GM21360 (cell line): Measurements from ENCODE around the gene LANCL2.

Experiments used
- ATAC-seq: cut with Tn5 transposase; IDR thresholded peaks from one replicate; pipeline ENCODE4 v1.9.1; 2021; ENCODE audit warnings: mild to moderate bottlenecking, moderate library complexity; ENCODE audit not compliant: unreplicated experiment

LANCL2 gene

DNA sequence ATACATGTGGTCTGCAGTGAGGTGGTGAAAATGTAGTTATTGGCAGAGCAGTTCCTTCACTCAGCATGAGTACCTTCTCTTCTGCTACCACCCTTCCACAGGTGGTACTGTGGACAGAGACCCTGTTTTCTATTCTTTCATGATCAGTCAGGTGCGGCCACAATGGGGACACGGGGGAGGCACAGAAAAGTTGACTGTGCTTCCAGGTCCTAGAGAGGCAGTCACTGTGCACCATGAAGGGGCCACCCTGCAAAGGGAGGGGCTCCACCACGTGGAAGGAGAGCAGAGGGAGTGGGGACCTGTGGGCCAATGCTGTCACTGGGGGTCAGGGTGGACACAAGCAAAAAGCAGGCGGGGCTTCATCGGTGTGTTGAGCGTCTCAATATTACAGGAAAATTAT, 3.6 kb upstream of the LANCL2 start:
- no peak for ATAC-seq

DNA sequence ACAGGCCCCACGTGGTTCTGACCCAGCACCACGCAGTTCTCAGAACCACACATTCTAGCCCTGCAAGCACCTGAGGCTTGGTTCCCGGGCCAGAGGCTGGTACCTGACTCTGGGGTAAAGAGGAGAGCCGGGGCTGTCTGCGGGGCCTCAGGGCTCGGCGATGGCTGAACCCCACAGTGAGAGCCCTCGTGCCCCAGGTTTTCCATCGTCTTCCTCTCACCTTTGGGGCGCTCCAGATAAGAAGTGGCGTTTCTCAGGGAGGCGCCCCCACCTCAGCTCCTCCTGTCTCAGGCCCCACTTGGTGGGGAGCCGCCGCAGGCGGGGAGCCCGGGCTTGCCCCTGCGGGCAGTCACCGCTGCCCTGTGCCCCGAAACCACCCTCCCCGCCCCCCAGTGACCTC, 2.2 kb upstream of the LANCL2 start:
- no peak for ATAC-seq

DNA sequence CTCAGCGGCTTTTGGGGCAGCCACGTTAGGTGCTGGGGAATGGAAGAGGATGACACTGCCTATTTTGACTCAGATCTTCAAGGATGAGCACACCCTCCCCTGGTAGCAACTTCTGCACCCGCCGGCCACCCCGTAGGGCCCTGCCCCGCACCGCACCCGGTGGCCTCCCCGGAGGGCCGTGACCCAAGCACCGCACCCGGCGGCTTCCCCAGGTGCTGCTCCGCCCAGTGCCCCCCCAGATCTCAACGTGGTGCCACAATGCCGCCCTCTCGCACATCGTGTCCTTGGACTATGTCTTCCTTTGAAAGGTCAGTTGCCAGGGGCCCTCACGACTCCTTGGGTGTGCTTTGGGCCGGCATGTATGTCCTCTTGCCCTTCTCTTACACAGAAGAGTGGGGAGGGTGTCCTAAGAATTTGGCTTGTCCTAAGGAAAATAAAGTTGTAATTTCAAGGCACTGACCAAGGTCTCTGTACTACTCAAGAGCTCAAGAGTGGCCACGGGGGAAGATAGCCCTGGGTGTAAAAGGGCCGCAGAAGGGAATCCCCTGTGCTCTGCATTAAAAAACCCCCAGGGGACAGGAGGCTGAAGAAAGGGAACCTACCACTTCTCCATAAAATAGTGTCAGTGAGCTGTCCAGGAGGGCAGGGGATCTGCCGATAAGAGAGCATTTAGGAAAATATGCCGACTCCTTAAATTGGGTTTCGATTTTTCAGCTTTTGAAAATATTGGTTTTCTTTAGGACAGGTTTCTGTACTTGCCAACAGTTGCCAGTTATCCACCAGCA, 1.6 kb upstream of the LANCL2 start:
- no peak for ATAC-seq

DNA sequence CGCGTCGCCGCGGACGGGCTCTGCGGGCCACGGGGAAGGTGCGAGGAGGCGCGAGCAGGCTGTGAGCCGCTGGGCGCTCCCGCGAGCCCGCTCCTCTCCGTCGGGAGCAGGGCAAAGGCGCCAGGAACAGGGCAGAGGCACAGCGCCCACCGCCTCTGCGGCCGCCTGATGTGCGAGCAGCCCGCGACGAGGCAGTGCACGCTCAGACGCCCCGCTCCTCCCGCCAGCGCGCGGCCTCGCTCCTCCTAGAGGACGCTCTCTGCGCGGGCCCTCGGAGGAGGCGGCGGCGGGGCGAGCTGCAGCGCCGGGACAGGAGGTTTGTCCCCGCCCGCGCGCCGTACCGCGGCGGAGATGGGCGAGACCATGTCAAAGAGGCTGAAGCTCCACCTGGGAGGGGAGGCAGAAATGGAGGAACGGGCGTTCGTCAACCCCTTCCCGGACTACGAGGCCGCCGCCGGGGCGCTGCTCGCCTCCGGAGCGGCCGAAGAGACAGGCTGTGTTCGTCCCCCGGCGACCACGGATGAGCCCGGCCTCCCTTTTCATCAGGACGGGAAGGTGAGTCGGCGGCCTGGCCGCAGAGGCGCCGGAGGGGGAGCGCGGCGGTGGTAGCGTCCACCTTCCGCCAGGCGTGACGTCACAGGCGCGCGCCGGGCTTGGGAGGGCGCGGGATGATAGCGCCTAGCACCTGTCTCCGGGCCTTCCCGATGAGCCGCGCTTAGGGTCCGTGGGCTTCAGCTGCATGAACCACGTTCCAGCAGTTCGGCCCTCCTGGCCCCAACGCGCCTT, 731 bp downstream of the LANCL2 start:
- ATAC-seq, result peak; percentile 82

DNA sequence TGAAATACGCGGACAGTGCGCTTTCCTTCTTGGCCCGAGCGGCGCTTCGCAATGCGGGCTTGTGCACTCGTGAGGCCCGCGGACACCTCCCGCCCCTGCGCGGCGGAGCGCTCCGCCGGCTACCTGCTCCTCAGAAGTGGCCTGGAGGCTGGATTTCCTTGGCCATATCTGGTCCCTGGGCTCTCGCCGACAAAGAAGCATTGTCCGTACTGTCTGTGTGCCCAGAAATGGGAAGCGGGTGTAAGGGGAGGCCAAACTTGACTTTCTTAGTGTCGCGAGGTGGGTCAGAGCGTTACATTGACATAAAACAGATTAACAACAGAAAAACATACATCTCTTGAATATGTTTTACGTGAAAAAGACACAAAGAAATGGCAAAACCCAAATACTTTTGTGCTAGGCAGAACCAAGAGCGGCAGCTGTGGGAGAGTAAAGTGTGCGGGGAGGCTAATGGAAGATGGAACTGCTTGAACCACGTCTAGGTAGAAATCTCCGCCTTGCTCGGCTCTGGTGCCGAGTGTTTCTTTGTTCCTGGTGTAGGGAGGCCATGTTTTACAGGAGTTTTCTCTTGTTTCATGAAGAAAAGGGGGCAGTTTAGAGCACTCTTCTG, 1.4 kb downstream of the LANCL2 start:
- ATAC-seq, result peak; percentile 12

DNA sequence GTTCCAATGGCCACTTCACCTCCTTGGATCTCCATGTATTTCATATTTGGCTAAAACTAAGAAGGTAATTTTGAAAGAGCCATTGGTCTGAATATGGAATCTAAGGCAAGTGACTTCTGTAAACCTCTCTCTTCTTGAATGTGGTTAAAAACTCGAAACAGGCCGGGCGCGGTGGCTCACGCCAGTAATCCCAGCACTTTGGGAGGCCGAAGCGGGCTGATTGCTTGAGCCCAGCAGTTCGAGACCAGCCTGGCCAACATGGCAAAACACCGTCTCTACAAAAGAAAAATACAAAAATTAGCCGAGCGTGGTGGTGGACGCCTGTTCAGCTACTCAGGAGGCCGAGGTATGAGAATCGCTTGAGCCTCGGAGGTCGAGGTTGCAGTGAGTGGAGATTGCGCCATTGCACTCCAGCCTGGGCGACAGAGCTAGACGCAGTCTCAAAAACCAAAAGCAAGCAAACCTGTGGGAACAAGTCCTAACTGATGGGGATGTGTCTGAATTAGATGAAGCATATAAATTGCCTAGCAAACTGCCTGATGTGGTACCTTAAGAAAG, 2.2 kb downstream of the LANCL2 start:
- ATAC-seq, result no peak

DNA sequence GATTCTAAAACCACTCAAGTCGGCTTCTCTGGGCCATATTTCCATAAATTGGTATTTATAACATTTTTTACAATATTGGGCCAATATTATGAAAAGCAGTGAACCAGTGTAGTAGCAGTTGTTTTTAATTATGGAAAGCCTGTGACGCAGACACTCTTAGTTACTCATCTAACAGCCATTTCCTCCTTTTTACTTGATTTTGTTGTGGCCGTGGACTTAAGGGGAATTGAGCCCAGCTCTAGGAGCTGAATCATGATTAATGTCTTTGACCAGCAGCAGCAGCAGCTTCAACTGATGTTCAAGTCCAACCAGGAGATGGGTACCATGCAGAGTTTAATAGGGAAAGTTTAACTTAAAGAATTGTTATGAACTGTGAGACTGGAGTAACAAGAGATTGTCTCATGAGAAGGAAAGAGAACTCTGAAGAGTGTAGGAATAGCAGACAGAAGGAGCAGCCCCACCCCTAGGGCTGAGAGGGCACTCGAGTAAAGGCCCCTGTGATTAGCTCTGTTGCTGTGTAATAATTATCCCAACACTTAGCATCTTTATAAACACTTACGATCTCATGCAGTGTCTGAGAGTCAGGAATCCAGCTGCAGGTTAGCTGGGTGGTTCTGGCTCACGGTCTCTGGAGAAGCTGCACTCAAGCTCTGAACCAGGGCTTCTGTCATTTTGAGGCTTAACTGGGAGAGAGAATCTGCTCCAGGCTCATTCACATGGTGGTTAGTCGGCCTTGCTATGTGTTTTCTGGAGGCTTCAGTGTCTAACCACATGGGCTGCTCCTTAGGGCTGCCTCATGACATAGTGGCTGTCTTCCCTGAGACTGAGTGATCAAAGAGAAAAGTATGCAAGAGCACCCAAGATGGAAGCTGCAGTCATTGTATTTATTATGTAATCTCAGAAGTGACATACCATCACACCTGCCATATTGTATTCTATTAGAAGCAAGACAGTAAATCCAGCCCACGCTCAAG, 4.6 kb downstream of the LANCL2 start:
- ATAC-seq, result no peak

DNA sequence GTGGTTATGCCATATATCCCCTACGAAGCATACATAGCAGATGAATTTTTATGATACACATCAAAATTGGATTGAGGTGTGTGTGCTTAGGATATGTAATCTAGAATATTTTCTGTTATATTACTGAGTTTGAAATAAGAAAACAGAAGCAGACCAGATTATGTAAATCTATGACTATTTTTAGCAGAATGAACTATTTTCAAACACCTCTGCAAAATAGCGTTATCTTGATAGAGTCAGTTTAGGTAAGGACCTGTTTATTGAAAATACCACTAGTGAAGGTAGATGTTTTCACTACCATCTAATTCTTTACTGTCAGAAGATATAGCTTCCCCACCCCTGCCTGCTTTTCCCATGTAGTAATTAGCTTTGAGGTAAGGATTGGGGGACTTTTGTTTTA, 9.1 kb downstream of the LANCL2 start:
- no peak for ATAC-seq

DNA sequence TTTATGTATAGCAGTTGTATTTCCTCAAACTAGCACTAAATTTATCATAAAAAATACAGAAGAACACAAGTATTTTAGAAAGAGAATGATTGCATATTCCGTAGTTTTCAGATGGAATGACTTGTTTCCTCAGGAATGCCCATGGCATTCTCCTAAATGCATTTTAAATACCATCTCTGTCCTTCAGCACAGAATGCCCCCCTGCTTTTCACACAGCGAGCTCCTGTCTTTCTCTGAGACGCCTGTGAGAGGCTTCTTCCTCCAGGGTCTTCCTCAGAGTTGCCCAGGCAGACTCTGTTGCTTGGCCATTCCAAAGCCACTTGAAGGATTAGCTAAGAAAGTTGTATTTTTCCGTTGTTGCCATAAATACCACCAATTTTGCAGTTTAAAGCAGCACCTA, 10.1 kb downstream of the LANCL2 start:
- no peak for ATAC-seq

DNA sequence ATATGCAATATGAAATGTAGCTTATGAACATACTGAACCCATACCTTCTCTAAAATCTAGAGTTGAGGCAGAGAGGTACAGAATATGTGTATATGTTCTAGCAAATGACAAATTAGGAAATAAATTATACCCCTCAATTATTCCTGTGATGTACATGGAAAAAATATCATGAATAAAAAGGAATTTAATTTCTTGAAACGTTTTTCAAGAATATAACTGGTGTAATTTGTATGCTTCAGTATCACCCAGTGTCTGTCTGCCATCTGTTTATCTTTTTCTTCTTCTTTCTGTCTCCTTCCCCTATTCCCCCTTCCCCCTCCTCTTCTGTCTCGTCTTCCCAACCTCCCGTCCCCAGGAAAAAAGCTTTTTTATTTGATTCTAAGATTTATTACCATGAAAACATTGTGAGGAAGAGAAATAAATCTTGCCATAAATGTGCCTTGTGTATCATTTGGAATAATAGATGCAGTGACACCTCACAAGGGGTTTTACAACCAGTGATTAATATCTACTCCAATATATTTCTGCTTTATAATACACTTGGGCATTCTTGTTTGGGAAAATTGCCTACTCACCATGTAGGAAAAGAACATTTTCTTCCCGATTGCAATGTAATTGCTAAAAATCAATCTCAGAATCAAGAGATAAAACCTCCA, 12.2 kb downstream of the LANCL2 start:
- no peak for ATAC-seq

DNA sequence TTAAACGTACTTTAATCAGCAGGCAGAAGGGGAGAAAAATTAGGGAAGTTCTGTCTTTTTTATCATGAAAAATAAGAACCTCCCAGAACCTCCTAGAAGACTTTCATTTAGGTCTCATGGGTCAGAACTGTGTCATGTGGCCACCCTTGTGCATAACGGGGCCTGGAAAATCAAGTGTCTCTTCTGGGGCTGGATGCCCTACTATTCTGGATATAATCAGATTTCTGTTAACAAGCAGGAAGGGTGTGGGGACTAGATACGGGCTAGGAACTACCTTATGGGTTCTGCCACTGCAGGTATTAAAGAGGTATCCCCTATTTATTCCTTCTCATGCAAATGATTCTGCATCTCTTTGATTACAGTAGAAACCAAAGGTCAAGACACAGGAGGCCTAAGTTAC, 14.1 kb downstream of the LANCL2 start:
- ATAC-seq, result no peak

DNA sequence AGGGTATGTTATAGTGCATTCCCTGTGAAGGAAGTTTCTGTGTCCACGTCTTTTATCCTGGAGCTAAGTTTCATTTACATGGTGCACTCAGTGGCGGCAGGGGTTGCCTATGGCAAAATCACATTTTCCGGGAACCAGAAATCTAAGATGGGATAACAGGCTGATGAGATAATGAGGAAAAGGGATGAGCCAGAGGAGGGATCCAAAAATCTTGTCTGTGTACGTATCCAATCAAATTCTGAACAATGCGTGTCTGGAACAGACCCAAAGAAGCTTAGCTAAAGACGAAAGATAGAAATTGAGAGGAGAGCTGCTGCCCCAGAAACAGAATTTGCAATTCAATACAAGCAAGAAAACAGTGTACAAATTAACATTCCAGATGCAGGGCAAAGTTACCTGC, 16.1 kb downstream of the LANCL2 start:
- no peak for ATAC-seq

DNA sequence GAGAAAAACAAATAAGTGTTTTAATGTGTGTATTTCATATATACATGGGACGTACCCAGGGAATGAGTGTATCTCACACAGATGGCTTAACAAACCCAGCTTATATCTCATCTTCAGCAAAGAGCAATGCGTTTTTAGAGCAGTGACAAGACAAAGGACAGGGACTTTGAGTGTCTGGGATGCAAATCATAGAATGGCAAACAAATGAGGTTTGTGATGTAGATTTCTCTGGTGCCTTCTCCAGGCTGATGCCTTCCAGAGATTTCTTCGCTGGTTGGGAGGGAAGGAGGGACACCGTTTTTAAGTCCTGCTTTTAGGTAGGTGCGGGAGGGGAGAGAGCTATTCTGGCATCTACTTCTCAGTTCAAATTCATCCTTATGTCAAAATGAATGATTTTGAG, 16.6 kb downstream of the LANCL2 start:
- ATAC-seq, result no peak

DNA sequence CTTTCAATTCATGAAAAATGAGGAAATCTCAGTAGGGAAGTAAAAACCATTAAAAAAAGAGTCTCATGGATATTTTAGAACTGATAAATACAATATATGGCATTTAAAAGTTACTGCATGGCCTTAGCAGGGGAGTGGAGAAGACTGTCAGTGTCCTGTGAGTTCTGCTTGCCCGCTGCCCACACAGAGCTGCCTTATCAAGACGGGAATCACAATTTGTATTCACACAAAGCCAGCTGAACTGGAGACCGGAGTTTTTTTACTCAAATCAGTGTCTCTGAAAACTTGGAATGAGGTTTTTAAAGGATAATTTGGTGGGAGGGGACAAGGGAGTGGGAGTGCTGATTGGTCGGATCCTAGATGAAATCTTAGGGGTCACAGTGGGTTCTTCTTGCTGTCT, 17.1 kb downstream of the LANCL2 start:
- no peak for ATAC-seq

DNA sequence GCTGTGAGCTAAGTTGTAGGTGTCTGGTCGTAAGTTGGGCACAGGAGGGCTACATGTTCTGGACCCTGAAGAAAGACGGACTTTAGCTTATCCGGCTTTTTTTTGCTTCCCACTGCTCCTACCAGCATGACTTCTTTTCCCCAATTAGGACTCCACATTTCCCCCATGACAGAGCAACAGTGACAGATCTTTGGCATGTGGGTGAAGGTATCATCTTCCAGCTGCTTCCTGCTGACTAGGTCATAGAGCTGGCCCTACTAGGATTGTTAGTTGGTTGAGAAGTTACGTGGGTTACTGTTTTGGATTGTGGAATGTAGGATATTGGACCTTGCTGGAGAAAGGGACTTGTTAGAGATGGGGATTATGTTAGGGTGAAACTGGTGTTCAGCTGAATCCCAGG, 21.4 kb downstream of the LANCL2 start:
- ATAC-seq, result no peak

DNA sequence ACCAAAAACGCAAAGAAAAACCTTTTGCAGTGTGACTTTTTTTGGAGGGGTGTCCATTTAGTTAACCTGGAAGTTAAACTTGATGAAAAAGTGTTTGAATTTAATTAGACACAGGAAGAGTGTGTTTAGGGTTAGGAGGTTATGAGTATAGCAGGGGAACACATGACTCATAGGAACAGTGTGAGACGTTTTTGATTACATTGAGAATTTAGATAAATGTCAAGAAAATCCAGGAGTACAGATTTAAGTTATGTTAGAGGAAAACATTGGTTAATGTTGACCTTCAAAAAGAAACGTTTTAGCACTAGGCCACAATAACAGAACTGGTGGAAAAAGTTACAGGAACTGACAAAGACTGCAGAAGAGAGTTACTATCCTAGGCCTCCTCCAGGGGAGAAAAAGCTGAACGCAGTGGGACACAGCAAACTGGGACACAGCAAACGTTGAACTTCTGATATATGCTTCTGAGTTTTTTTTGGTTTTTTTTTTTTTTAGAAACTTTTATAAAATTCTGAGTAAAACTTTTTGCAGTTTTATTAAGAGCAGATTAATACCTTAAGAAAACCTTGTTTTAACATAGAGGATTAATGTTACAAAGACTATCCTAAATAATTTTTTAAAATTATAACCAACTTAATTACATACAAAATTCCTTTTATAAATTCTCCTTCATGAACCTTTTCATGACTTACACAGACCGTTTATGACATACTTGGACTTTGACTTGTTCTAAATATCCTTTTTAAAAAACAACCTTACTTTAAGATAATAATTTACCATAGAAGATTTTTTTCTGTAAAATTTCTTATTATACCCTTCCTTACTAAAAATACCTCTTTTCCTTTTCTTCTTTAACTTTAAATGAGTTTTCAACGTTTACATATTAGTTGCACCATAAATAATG, 22.2 kb downstream of the LANCL2 start:
- no peak for ATAC-seq

DNA sequence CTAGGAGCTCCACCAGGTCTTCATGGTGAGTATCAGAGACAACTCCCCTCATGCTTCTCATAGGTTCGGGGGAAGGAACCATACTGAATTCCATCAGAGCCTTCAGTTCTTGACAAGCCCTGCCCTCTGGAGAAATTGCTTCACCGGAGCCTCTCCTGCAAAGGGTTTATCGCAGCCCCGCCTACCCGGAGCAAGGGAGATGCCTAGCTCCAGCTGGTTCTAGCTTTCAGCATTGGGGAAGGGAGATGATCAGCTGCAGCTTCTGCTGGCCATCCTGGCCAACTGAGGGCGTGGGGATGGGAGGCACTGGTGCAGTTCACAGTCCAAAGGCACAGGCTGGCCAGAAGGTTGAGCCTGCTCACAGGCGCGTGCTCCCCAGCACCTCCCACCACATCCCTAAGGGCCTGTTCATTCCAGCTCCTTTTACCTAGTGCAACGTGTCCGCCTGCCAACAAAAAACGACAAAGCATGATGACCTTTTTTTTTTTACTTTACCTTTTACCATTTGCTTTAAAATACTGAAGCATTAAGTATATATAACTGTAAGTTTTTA, 31.2 kb downstream of the LANCL2 start:
- ATAC-seq, result no peak

DNA sequence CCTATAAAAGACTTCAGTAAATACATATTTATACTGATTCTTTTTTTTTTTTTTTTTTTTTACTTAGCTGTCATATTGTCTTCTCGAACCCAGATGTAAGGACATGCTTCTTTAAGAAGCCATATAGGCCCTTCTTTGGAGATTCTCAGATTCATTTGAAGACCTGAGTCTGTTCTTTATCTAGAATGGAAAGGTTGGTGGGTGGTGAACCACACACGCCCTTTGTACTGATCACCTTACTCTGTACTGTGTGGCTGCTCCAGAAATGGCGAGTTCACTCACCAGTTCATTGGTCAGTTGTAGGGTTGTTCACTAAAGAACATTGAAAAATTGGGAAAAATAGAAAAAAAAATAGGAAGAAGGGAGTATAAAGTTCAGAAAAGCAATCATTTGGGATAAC, 32.5 kb downstream of the LANCL2 start:
- ATAC-seq, result no peak

DNA sequence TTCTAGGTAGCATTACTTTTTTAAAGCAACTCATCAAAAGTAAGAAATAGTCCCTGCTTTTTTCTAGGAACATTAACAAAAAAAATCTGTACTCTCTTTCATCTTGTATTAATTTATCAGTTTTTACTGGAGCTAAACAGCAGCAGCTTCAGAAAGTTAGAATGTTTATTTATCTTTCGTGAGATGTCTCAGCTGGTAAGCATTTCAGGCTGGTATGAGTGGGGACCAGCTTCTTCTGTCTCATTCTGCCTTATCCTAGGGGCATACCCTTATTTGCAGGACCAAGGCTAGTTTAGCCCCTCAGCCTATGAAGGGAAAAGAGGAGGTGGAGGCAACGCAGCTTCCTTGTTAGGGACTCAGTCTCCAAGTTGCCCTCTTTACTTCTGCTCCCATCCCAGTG, 35.1 kb downstream of the LANCL2 start:
- ATAC-seq, result no peak
